A549 (cell line): Measurements from ENCODE around the gene KCTD20. TPM values are rescaled to one million over a fixed set of nuclear protein-coding genes. Genes with fewer than 3 reads are reported as not detected.

Experiments used
- ATAC-seq, 2 experiments: fragments of 200-7000 bp in 1 of 2; fragments of >200 bp in 1 of 2; cut with Nextera tagmentation in 1 of 2; cut with Tn5 transposase in 1 of 2; 3 replicates each; pipeline versions ENCODE4 v1.8.0 to v1.9.1; 2018 to 2020; ENCODE audit warnings: mild to moderate bottlenecking in 1 of 2, moderate library complexity in 1 of 2
- CTCF ChIA-PET: fragments of 300-600 bp; sonication (Branson Sonifier 250); formaldehyde crosslinking; extraction: SDS; loops from one replicate; lab custom pipeline; 2021; ENCODE audit warnings: antibody characterized with exemption, inconsistent platforms; lab: Yijun Ruan, JAX
- POLR2A ChIA-PET: fragments of 350-600 bp; formaldehyde crosslinking; extraction: SDS; loops from one replicate; lab custom pipeline; 2021; ENCODE audit warnings: antibody characterized with exemption, inconsistent platforms; lab: Yijun Ruan, JAX
- DNase-seq, 2 experiments: peaks; one replicate each; pipeline versions ENCODE4 v3.0.0 to v3.0.0-alpha.2; 2011 to 2016; ENCODE audit warnings: low read depth in 1 of 2, low spot score in 1 of 2
- FAIRE-seq: peaks from 2 replicates; lab custom pipeline; 2011; peaks lifted over from hg19 to GRCh38; lab: Jason Lieb, UNC
- H3K27ac ChIP-seq, 2 experiments: fragments of >200 bp; sonication (Bioruptor Twin); formaldehyde crosslinking; 3 replicates each; pipeline ENCODE4 v1.5.1; 2016 to 2017
- H3K4me1 ChIP-seq: fragments of >200 bp; sonication (Bioruptor Twin); formaldehyde crosslinking; 3 replicates; pipeline ENCODE4 v1.6.1; 2016
- H3K4me2 ChIP-seq: fragments of >200 bp; sonication (Bioruptor Twin); formaldehyde crosslinking; 3 replicates; pipeline ENCODE4 v1.6.1; 2016
- H3K4me3 ChIP-seq: fragments of >200 bp; sonication (Bioruptor Twin); formaldehyde crosslinking; 3 replicates; pipeline ENCODE4 v1.5.1; 2016
- H3K9me3 ChIP-seq: fragments of >200 bp; sonication (Bioruptor Twin); formaldehyde crosslinking; 3 replicates; pipeline ENCODE4 v1.6.1; 2016
- BCL3 ChIP-seq: fragments of >200 bp; sonication (Bioruptor Twin); formaldehyde crosslinking; IDR thresholded peaks from 3 replicates; pipeline ENCODE4 v1.6.1; 2016
- CHD4 ChIP-seq: fragments of 200-600 bp; sonication (generic); IDR thresholded peaks from 2 replicates; pipeline ENCODE4 v1.6.1; 2016; ENCODE audit warnings: antibody characterized with exemption, mild to moderate bottlenecking, borderline replicate concordance
- EHMT2 ChIP-seq: fragments of 200-600 bp; sonication (generic); IDR thresholded peaks from 2 replicates; pipeline ENCODE4 v1.6.1; 2016; ENCODE audit warnings: antibody characterized with exemption, low read depth, mild to moderate bottlenecking, moderate library complexity
- ELK1 ChIP-seq: fragments of 150-350 bp; IDR thresholded peaks from 2 replicates; pipeline ENCODE4 v1.6.1; 2014; ENCODE audit warnings: low read depth, mild to moderate bottlenecking, low read length
- FOSB ChIP-seq: fragments of 250-450 bp; sonication (Bioruptor Pico); IDR thresholded peaks from 2 replicates; pipeline ENCODE4 v1.5.0; 2020; ENCODE audit warnings: mild to moderate bottlenecking, moderate library complexity
- FOSL2 ChIP-seq, 2 experiments: fragments of 450-650 bp in 1 of 2; fragments of >200 bp in 1 of 2; sonication (Bioruptor Twin) in 1 of 2; formaldehyde crosslinking; IDR thresholded peaks; 2 replicates each; pipeline versions ENCODE4 v1.5.0 to v1.6.1; 2016 to 2020; ENCODE audit warnings: mild to moderate bottlenecking in 1 of 2, moderate library complexity in 1 of 2
- HDAC2 ChIP-seq: fragments of 200-600 bp; sonication (generic); IDR thresholded peaks from 2 replicates; pipeline ENCODE4 v1.6.1; 2016
- HMGXB4 ChIP-seq: fragments of 250-450 bp; sonication (Bioruptor Pico); IDR thresholded peaks from 2 replicates; pipeline ENCODE4 v1.5.0; 2021; ENCODE audit warnings: mild to moderate bottlenecking, moderate library complexity, borderline replicate concordance
- HOXA7 ChIP-seq: fragments of 250-450 bp; sonication (Bioruptor Pico); IDR thresholded peaks from 2 replicates; pipeline ENCODE4 v1.5.0; 2020; ENCODE audit warnings: mild to moderate bottlenecking, moderate library complexity
- JUN ChIP-seq, 2 experiments: fragments of >200 bp; sonication (Bioruptor Twin); formaldehyde crosslinking; IDR thresholded peaks; 2 replicates in 1 of 2; 3 replicates in 1 of 2; pipeline ENCODE4 v1.6.1; 2016 to 2017
- MYC ChIP-seq: IDR thresholded peaks from 2 replicates; pipeline ENCODE4 v1.6.1; 2012; ENCODE audit warnings: mild to moderate bottlenecking, inconsistent platforms, low read length, improper control_type of control experiment, borderline replicate concordance
- NFE2L2 ChIP-seq: fragments of 150-350 bp; conservative IDR thresholded peaks from 2 replicates; pipeline ENCODE4 v1.6.1; 2014; ENCODE audit warnings: low read length
- NR3C1 ChIP-seq: fragments of >200 bp; sonication (Bioruptor Twin); formaldehyde crosslinking; IDR thresholded peaks from 3 replicates; pipeline ENCODE4 v1.6.1; 2017
- PHF8 ChIP-seq: fragments of 200-600 bp; sonication (generic); IDR thresholded peaks from 2 replicates; pipeline ENCODE4 v1.6.1; 2016; ENCODE audit warnings: low read depth, mild to moderate bottlenecking, antibody characterized with exemption, moderate library complexity, borderline replicate concordance
- POLR2AphosphoS2 ChIP-seq: conservative IDR thresholded peaks from 2 replicates; pipeline ENCODE4 v1.6.1; 2012; ENCODE audit warnings: low read length, improper control_type of control experiment, inconsistent platforms
- RARB ChIP-seq: fragments of 250-450 bp; sonication (Bioruptor Pico); IDR thresholded peaks from 2 replicates; pipeline ENCODE4 v1.8.0; 2021; ENCODE audit warnings: mild to moderate bottlenecking, moderate library complexity
- RCOR1 ChIP-seq: fragments of 150-350 bp; IDR thresholded peaks from 2 replicates; pipeline ENCODE4 v1.6.1; 2014; ENCODE audit warnings: antibody characterized with exemption, low read length, low read depth
- RFX5 ChIP-seq: fragments of 450-650 bp; IDR thresholded peaks from 2 replicates; pipeline ENCODE4 v1.7.1; 2014; ENCODE audit warnings: antibody characterized with exemption, mild to moderate bottlenecking, moderate library complexity
- SMC3 ChIP-seq: fragments of >200 bp; sonication (Bioruptor Twin); formaldehyde crosslinking; IDR thresholded peaks from 3 replicates; pipeline ENCODE4 v1.6.1; 2018; ENCODE audit warnings: inconsistent platforms
- TFCP2L1 ChIP-seq: fragments of 250-450 bp; sonication (Bioruptor Pico); IDR thresholded peaks from 2 replicates; pipeline ENCODE4 v1.5.0; 2021; ENCODE audit warnings: mild to moderate bottlenecking
- TP53 ChIP-seq: fragments of 250-450 bp; sonication (Bioruptor Pico); IDR thresholded peaks from 2 replicates; pipeline ENCODE4 v1.5.0; 2021; ENCODE audit warnings: mild to moderate bottlenecking, moderate library complexity
- USF2 ChIP-seq: fragments of 450-650 bp; IDR thresholded peaks from 2 replicates; pipeline ENCODE4 v1.6.1; 2014; ENCODE audit warnings: antibody characterized with exemption
- ZFP36 ChIP-seq: fragments of 450-650 bp; IDR thresholded peaks from 2 replicates; pipeline ENCODE4 v1.6.1; 2014; ENCODE audit warnings: borderline replicate concordance; ENCODE audit not compliant: partially characterized antibody
- ZSCAN20 ChIP-seq: fragments of 250-450 bp; sonication (Bioruptor Pico); IDR thresholded peaks from 2 replicates; pipeline ENCODE4 v1.8.0; 2022; ENCODE audit warnings: mild to moderate bottlenecking, moderate library complexity
- WGBS: methylation state at CpG from one replicate; pipeline ENCODE4 v1.1.6; 2017; ENCODE audit errors: missing lambda C conversion rate; 5-methylcytosine and 5-hydroxymethylcytosine counted together
- polyA plus RNA-seq, 4 experiments: library from polyadenylated mRNA; depleted of rRNA in 3 of 4; stranded (reverse); fragments of >200 nt; fragmentation: RNase III in 1 of 4; extraction: RNeasy Plus Mini Kit Qiagen cat#74134 plus additional on column Dnase treatment in 1 of 4; gene quantifications; 2 replicates in 3 of 4; 3 replicates in 1 of 4; pipeline ENCODE4 v1.2.3, GENCODE V29; 2011 to 2017

KCTD20 gene
- polyA plus RNA-seq, 2 of the 4 experiments (the other 2 are of a cell fraction), result 16.8 to 48.2 TPM

- CTCF ChIA-PET, result no interaction called here
- 74% methylated on average over 4 of the region's 4 CpGs for WGBS
- Histone ChIP-seq H3K4me2 (no peak overlapping the region), H3K27ac (peak overlapping the region in 1 of 2 experiments; percentile 28; a peak in 1 of 6 replicates)
- DNase-seq (no peak), ATAC-seq (no peak)
- POLR2A ChIA-PET, result interaction anchor here (1.1 kb wide), 1 partner anchor 11 kb away, joined by 4 read pairs; no protein-coding TSS in a partner anchor
- TF ChIP-seq RFX5, result no peak
- TF ChIP-seq JUN (IDR thresholded peaks at IDR 0.05), result no peak
- TF ChIP-seq NFE2L2, result no peak
- TF ChIP-seq HMGXB4 (CRISPR knock-in tag), result no peak
- TF ChIP-seq RCOR1, result no peak
- no peak for TF ChIP-seq RARB (CRISPR knock-in tag)
- TF ChIP-seq USF2, result no peak
- no peak for TF ChIP-seq ZFP36
- TF ChIP-seq HDAC2, result no peak
- TF ChIP-seq TP53, result no peak
- TF ChIP-seq FOSB, result no peak
- TF ChIP-seq, all 56 proteins: peak for 0
- FAIRE-seq, result no peak
- H3K4me3 ChIP-seq, result no peak overlapping the region
- H3K4me1 ChIP-seq, result peaks cover 19% of the 10 kb centered on the region
- H3K9me3 ChIP-seq, result no peaks in the 10 kb centered on the region
Observed at GRCh38 chr6:36431197-36431596, 11.6 kb upstream of the KCTD20 start.

GRCh38 chr6:36432151-36432671 lies 10.6 kb upstream of the KCTD20 start:
- peak overlapping the region; percentile 15; the same call in 1 of the 3 replicates for H3K4me2 ChIP-seq
- DNase-seq, result no peak
- no peak overlapping the region for H3K4me3 ChIP-seq
- ChIA-PET CTCF (interaction anchor here (1.2 kb wide), 1 partner anchor 9 kb away, joined by 3 read pairs; no protein-coding TSS in a partner anchor), POLR2A (no interaction called here)
- no peaks in the 10 kb centered on the region for H3K9me3 ChIP-seq
- FAIRE-seq, result no peak
- 72% methylated on average over 4 of the region's 4 CpGs for WGBS
- peaks cover 19% of the 10 kb centered on the region for H3K4me1 ChIP-seq
- no peak for ATAC-seq
- TF ChIP-seq HOXA7 (CRISPR knock-in tag) (no peak), MYC (no peak), FOSB (no peak), POLR2AphosphoS2 (no peak), BCL3 (no peak), EHMT2 (no peak), FOSL2 (IDR thresholded peaks at IDR 0.05) (no peak), FOSL2 (CRISPR knock-in tag; IDR thresholded peaks at IDR 0.05) (no peak), PHF8 (no peak), ELK1 (no peak), TFCP2L1 (no peak), ZSCAN20 (CRISPR knock-in tag) (no peak), RCOR1 (no peak), CHD4 (no peak), JUN (IDR thresholded peaks at IDR 0.05) (no peak), NR3C1 (no peak), USF2 (no peak), HDAC2 (no peak), SMC3 (no peak)
- H3K27ac ChIP-seq, result peak overlapping the region in 1 of 2 experiments; percentile 30; a peak in 1 of 6 replicates
